MM.1S (cell line): ENCODE measurements around the gene RAB5IF.

Source experiments
- EZH2 ChIP-seq: fragments of 300-600 bp; sonication (generic); optimal IDR thresholded peaks from 2 replicates; pipeline ENCODE3; 2017; ENCODE audit warnings: low read depth, mild to moderate bottlenecking, antibody characterized with exemption, low read length, mixed read lengths
- EZH2phosphoT487 ChIP-seq: fragments of 300-600 bp; sonication (generic); IDR thresholded peaks from 2 replicates; pipeline ENCODE4 v1.6.1; 2018; ENCODE audit warnings: antibody characterized with exemption, low read length
- TF ChIP-seq, protein P1 (sequence below): fragments of 300-600 bp; sonication (generic); IDR thresholded peaks from 2 replicates; pipeline ENCODE4 v1.5.1; 2016; ENCODE audit warnings: antibody characterized with exemption, low read length, mixed read lengths

DNA sequence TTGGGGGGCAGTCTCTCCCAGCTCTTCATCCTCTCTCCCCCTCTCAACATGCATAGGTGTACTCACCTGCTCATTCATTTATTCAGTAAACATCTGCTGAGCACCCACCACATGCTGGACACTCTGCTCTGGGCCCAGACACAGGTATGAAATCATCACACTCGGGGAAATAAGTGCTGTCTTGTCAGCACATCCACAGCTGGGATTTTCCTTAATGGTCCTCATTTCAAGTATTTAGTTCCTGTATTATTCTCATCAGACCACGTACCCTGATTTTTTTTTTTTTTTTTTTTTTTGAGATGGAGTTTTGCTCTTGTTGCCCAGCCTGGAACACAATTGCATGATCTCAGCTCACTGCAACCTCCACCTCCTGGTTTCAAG, 19.4 kb downstream of the RAB5IF start:
- TF ChIP-seq, protein P1, sequence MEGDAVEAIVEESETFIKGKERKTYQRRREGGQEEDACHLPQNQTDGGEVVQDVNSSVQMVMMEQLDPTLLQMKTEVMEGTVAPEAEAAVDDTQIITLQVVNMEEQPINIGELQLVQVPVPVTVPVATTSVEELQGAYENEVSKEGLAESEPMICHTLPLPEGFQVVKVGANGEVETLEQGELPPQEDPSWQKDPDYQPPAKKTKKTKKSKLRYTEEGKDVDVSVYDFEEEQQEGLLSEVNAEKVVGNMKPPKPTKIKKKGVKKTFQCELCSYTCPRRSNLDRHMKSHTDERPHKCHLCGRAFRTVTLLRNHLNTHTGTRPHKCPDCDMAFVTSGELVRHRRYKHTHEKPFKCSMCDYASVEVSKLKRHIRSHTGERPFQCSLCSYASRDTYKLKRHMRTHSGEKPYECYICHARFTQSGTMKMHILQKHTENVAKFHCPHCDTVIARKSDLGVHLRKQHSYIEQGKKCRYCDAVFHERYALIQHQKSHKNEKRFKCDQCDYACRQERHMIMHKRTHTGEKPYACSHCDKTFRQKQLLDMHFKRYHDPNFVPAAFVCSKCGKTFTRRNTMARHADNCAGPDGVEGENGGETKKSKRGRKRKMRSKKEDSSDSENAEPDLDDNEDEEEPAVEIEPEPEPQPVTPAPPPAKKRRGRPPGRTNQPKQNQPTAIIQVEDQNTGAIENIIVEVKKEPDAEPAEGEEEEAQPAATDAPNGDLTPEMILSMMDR: no peak
- TF ChIP-seq EZH2 (no peak), EZH2phosphoT487 (no peak)
